CD4-positive, alpha-beta memory T cell (primary cell): ENCODE data around the gene MAD2L1BP. TPM values are rescaled to one million over a fixed set of nuclear protein-coding genes. Genes with fewer than 3 reads are reported as not detected.
A peak's percentile ranks its signal among the peaks of the same experiment; 100 is the strongest.
"Not testable (repeated sequence)": the region's sequence is repeated elsewhere in the genome, so short reads cannot be mapped to it uniquely, and the experiment has no call there.

ENCODE experiments used
- CTCF ChIA-PET: fragments of 350-600 bp; sonication (Branson Sonifier 250); formaldehyde crosslinking; loops from one replicate; lab custom pipeline; 2021; ENCODE audit warnings: inconsistent platforms; ENCODE audit not compliant: partially characterized antibody; lab: Charles Lee
- POLR2A ChIA-PET: fragments of 350-600 bp; sonication (Branson Sonifier 250); formaldehyde crosslinking; loops from one replicate; lab custom pipeline; 2021; ENCODE audit not compliant: partially characterized antibody; lab: Charles Lee
- DNase-seq, 5 donors: peaks; one replicate each; pipeline versions ENCODE4 v3.0.0 to v3.0.0-alpha.2; 2020 to 2022; ENCODE audit warnings: mixed read lengths in 1 of 5
- H3K27ac ChIP-seq: one replicate; pipeline ENCODE4 v1.7.0; 2013; ENCODE audit warnings: low read depth, low read length
- H3K27me3 ChIP-seq: 2 replicates; pipeline ENCODE4 v1.7.0; 2013; ENCODE audit warnings: mild to moderate bottlenecking, low read length, moderate library complexity; ENCODE audit not compliant: insufficient read depth
- H3K36me3 ChIP-seq: 2 replicates; pipeline ENCODE4 v1.7.0; 2013; ENCODE audit warnings: mild to moderate bottlenecking, low read length, moderate library complexity; ENCODE audit not compliant: insufficient read depth
- H3K4me1 ChIP-seq: 2 replicates; pipeline ENCODE4 v1.7.0; 2013; ENCODE audit warnings: mild to moderate bottlenecking, low read length, moderate library complexity; ENCODE audit not compliant: insufficient read depth
- H3K4me3 ChIP-seq, 2 donors: one replicate each; pipeline ENCODE4 v1.7.0; 2013; ENCODE audit warnings: low read length in 2 of 2, mild to moderate bottlenecking in 1 of 2
- H3K9me3 ChIP-seq, 2 donors: one replicate each; pipeline ENCODE4 v1.7.0; 2013; ENCODE audit warnings: low read length in 2 of 2, control low read depth in 1 of 2; ENCODE audit not compliant: control insufficient read depth in 1 of 2
- H3K27ac Mint-ChIP-seq, 7 donors: one replicate each; pipeline ENCODE4 v1.8.0; 2020 to 2021; ENCODE audit warnings: mixed read lengths in 7 of 7, mild to moderate bottlenecking in 6 of 7, inconsistent platforms in 3 of 7, moderate library complexity in 3 of 7
- H3K27me3 Mint-ChIP-seq, 2 donors: one replicate each; pipeline ENCODE4 v1.8.0; 2020 to 2021; ENCODE audit warnings: mixed read lengths in 2 of 2
- H3K36me3 Mint-ChIP-seq, 2 donors: one replicate each; pipeline ENCODE4 v1.8.0; 2020 to 2021; ENCODE audit warnings: mixed read lengths in 2 of 2, inconsistent platforms in 1 of 2, mild to moderate bottlenecking in 1 of 2
- H3K4me1 Mint-ChIP-seq, 4 donors: one replicate each; pipeline ENCODE4 v1.8.0; 2020 to 2021; ENCODE audit warnings: mixed read lengths in 4 of 4, mild to moderate bottlenecking in 1 of 4
- H3K4me3 Mint-ChIP-seq, 8 donors: one replicate each; pipeline ENCODE4 v1.8.0; 2020 to 2021; ENCODE audit warnings: mixed read lengths in 8 of 8, mild to moderate bottlenecking in 7 of 8, moderate library complexity in 6 of 8, inconsistent platforms in 3 of 8
- H3K9me3 Mint-ChIP-seq, 8 donors: one replicate each; pipeline ENCODE4 v1.8.0; 2020 to 2021; ENCODE audit warnings: mixed read lengths in 8 of 8, mild to moderate bottlenecking in 5 of 8, inconsistent platforms in 3 of 8, moderate library complexity in 1 of 8
- intact Hi-C: fragments of 100-400 bp; cut with micrococcal nuclease; formaldehyde crosslinking; loops from one replicate; pipeline ENCODE4 v1.15.1; 2023
- polyA plus RNA-seq, 2 donors: library from polyadenylated mRNA; unstranded; fragments of 300-500 nt; fragmentation: Illumina TruSeq; gene quantifications; one replicate each; pipeline ENCODE4 v1.2.3, GENCODE V29; 2021
- total RNA-seq, 2 experiments: library from RNA; stranded (reverse); gene quantifications; one replicate each; pipeline ENCODE4 v1.2.3, GENCODE V29; 2021

Gene MAD2L1BP
- total and polyA plus RNA-seq, 4 experiments from 2014 or later, result 23.6 to 33.0 (median 28.4) TPM

GRCh38 chr6:43657221-43657802 is 21.7 kb downstream of the MAD2L1BP start:
- Histone ChIP-seq H3K36me3 (no peaks in the 10 kb centered on the region), H3K27ac (no peak overlapping the region), H3K4me3 (no peak overlapping the region), H3K4me1 (no peaks in the 10 kb centered on the region), H3K27me3 (no peaks in the 10 kb centered on the region), H3K9me3 (no peaks in the 10 kb centered on the region)
- no peak for DNase-seq
- Mint-ChIP-seq H3K4me3 (no peak overlapping the region), H3K27me3 (peaks cover 2 to 5% of the 10 kb centered on the region in 2 donors), H3K36me3 (no peaks in the 10 kb centered on the region), H3K4me1 (no peaks in the 10 kb centered on the region), H3K27ac (no peak overlapping the region), H3K9me3 (no peaks in the 10 kb centered on the region)
- intact Hi-C loops, result no loop called here
- ChIA-PET POLR2A (interaction anchor here (0.6 kb wide), 1 partner anchor 36 kb away, joined by 3 read pairs; no protein-coding TSS in a partner anchor), CTCF (interaction anchor here (1.1 kb wide), 2 partner anchors 11 kb away, joined by 4 to 8 read pairs; no protein-coding TSS in a partner anchor)

GRCh38 chr6:43658161-43658560 is 22.5 kb downstream of the MAD2L1BP start:
- no peaks in the 10 kb centered on the region for H3K27me3 ChIP-seq
- H3K4me3 ChIP-seq, result no peak overlapping the region
- H3K9me3 ChIP-seq, result no peaks in the 10 kb centered on the region
- H3K36me3 ChIP-seq, result no peaks in the 10 kb centered on the region
- Mint-ChIP-seq H3K27me3 (peaks cover 2 to 5% of the 10 kb centered on the region in 2 donors), H3K36me3 (no peaks in the 10 kb centered on the region), H3K4me1 (no peaks in the 10 kb centered on the region), H3K4me3 (no peak overlapping the region), H3K27ac (no peak overlapping the region), H3K9me3 (no peaks in the 10 kb centered on the region)
- ChIA-PET POLR2A (no interaction called here), CTCF (interaction anchor here (1.1 kb wide), 1 partner anchor 10 kb away, joined by 8 read pairs; no protein-coding TSS in a partner anchor)
- H3K4me1 ChIP-seq, result no peaks in the 10 kb centered on the region
- no peak for DNase-seq
- no peak overlapping the region for H3K27ac ChIP-seq
- intact Hi-C loops, result no loop called here

GRCh38 chr6:43662948-43663347 is 27.3 kb downstream of the MAD2L1BP start:
- H3K4me3 ChIP-seq, H3K27me3 Mint-ChIP-seq, H3K36me3 ChIP-seq, H3K27me3 ChIP-seq, H3K27ac ChIP-seq, H3K36me3 Mint-ChIP-seq, H3K27ac Mint-ChIP-seq, DNase-seq, POLR2A ChIA-PET, H3K9me3 ChIP-seq, H3K9me3 Mint-ChIP-seq, intact Hi-C loops, H3K4me3 Mint-ChIP-seq: not testable (repeated sequence)
- CTCF ChIA-PET, result interaction anchor here (0.8 to 1.2 kb wide), 2 partner anchors 108 to 416 kb away, joined by 3 read pairs; partner anchors contain the start of gene VEGFA
- peaks cover 12% of the 10 kb centered on the region for H3K4me1 ChIP-seq
- peaks cover 8 to 12% (median 10%) of the 10 kb centered on the region in 4 donors for H3K4me1 Mint-ChIP-seq

GRCh38 chr6:43665376-43665775 is 29.7 kb downstream of the MAD2L1BP start:
- Histone ChIP-seq H3K36me3 (no peaks in the 10 kb centered on the region), H3K4me1 (peaks cover 23% of the 10 kb centered on the region), H3K9me3 (no peaks in the 10 kb centered on the region), H3K4me3 (no peak overlapping the region), H3K27ac (no peak overlapping the region), H3K27me3 (no peaks in the 10 kb centered on the region)
- no peaks in the 10 kb centered on the region for H3K9me3 Mint-ChIP-seq
- ChIA-PET CTCF (interaction anchor here (1.0 to 6.9 kb wide), 7 partner anchors 13 to 415 kb away, joined by 3 to 79 read pairs (median 17); partner anchors contain the start of gene MRPS18A), POLR2A (interaction anchor here (0.5 kb wide), 1 partner anchor 256 kb away, joined by 3 read pairs; no protein-coding TSS in a partner anchor)
- no peak for DNase-seq
- H3K4me3 Mint-ChIP-seq, result no peak overlapping the region
- no peak overlapping the region for H3K27ac Mint-ChIP-seq
- H3K36me3 Mint-ChIP-seq, result peaks cover 0 to 2% of the 10 kb centered on the region in 2 donors
- intact Hi-C loops, result no loop called here
- H3K4me1 Mint-ChIP-seq, result peaks cover 11 to 19% (median 15%) of the 10 kb centered on the region in 4 donors
- peaks cover 2 to 5% of the 10 kb centered on the region in 2 donors for H3K27me3 Mint-ChIP-seq

- peaks cover 11 to 19% (median 15%) of the 10 kb centered on the region in 4 donors for H3K4me1 Mint-ChIP-seq
- Histone ChIP-seq H3K27me3 (no peaks in the 10 kb centered on the region), H3K4me3 (no peak overlapping the region), H3K36me3 (no peaks in the 10 kb centered on the region), H3K27ac (no peak overlapping the region), H3K9me3 (no peaks in the 10 kb centered on the region), H3K4me1 (peaks cover 26% of the 10 kb centered on the region)
- POLR2A ChIA-PET, result interaction anchor here (0.8 to 1.3 kb wide), 4 partner anchors 19 to 103 kb away, joined by 3 to 5 read pairs (median 4); partner anchors contain the start of genes GTPBP2, MAD2L1BP and VEGFA
- CTCF ChIA-PET, result interaction anchor here (0.8 to 6.9 kb wide), 12 partner anchors 10 to 414 kb away, joined by 3 to 79 read pairs (median 10); partner anchors contain the start of genes MAD2L1BP, MRPS18A and VEGFA
- peaks cover 0 to 12% of the 10 kb centered on the region in 2 donors for H3K36me3 Mint-ChIP-seq
- no peak overlapping the region for H3K4me3 Mint-ChIP-seq
- no peaks in the 10 kb centered on the region for H3K9me3 Mint-ChIP-seq
- no peak overlapping the region for H3K27ac Mint-ChIP-seq
- no peaks in the 10 kb centered on the region for H3K27me3 Mint-ChIP-seq
- intact Hi-C loops, result loop anchor here (2.0 kb wide), 1 partner anchor 106 kb away; no protein-coding TSS in a partner anchor
- DNase-seq, result no peak
Measured at GRCh38 chr6:43666196-43666920, 30.7 kb downstream of the MAD2L1BP start.

GRCh38 chr6:43667245-43668150 is 31.9 kb downstream of the MAD2L1BP start:
- intact Hi-C loops, result loop anchor here (1.0 to 2.0 kb wide), 3 partner anchors 105 to 412 kb away; no protein-coding TSS in a partner anchor
- Histone ChIP-seq H3K4me1 (peaks cover 26% of the 10 kb centered on the region), H3K9me3 (no peaks in the 10 kb centered on the region), H3K27ac (no peak overlapping the region), H3K4me3 (no peak overlapping the region), H3K27me3 (no peaks in the 10 kb centered on the region), H3K36me3 (peaks cover 5% of the 10 kb centered on the region)
- H3K27me3 Mint-ChIP-seq, result no peaks in the 10 kb centered on the region
- CTCF ChIA-PET, result interaction anchor here (0.7 to 6.9 kb wide), 21 partner anchors 8 to 413 kb away, joined by 3 to 79 read pairs (median 5); partner anchors contain the start of genes MAD2L1BP, MRPS18A, RSPH9 and VEGFA
- POLR2A ChIA-PET, result interaction anchor here (0.9 to 1.3 kb wide), 4 partner anchors 18 to 38 kb away, joined by 3 to 5 read pairs (median 4); partner anchors contain the start of genes GTPBP2 and MAD2L1BP
- peak; percentile 72 to 80 (median 73) for DNase-seq
- H3K4me1 Mint-ChIP-seq, result peaks cover 11 to 19% (median 15%) of the 10 kb centered on the region in 4 donors
- no peaks in the 10 kb centered on the region for H3K9me3 Mint-ChIP-seq
- peak overlapping the region in 6 of 8 donors; percentile 46 to 78 (median 64) for H3K4me3 Mint-ChIP-seq
- peaks cover 0 to 22% of the 10 kb centered on the region in 2 donors for H3K36me3 Mint-ChIP-seq
- H3K27ac Mint-ChIP-seq, result peak overlapping the region in 4 of 7 donors; percentile 15 to 86 (median 52)
